Astrocyte of the cerebellum (primary cell): ENCODE measurements around the gene ADARB2.

Source experiments
- DNase-seq: peaks from one replicate; pipeline ENCODE4 v3.0.0-alpha.2; 2011; ENCODE audit warnings: low read depth
- H3K4me3 ChIP-seq: 2 replicates; pipeline ENCODE4 v1.5.1; 2011; ENCODE audit warnings: mild to moderate bottlenecking, low read depth, low read length, moderate library complexity
- in situ Hi-C: cut with HindIII; loops from 2 replicates; pipeline ENCODE4 v1.10.0; 2017; ENCODE audit warnings: low sequenced_read_pairs
- TF ChIP-seq, protein P1 (sequence below): IDR thresholded peaks from 2 replicates; pipeline ENCODE4 v1.5.1; 2012; ENCODE audit warnings: low read length, low read depth, moderate library complexity, mild to moderate bottlenecking; ENCODE audit errors: missing control alignments

ADARB2 gene

GRCh38 chr10:1369197-1369596, 368.1 kb downstream of the ADARB2 start:
- DNase-seq: no peak
- in situ Hi-C loops: no loop called here
- TF ChIP-seq, protein P1, sequence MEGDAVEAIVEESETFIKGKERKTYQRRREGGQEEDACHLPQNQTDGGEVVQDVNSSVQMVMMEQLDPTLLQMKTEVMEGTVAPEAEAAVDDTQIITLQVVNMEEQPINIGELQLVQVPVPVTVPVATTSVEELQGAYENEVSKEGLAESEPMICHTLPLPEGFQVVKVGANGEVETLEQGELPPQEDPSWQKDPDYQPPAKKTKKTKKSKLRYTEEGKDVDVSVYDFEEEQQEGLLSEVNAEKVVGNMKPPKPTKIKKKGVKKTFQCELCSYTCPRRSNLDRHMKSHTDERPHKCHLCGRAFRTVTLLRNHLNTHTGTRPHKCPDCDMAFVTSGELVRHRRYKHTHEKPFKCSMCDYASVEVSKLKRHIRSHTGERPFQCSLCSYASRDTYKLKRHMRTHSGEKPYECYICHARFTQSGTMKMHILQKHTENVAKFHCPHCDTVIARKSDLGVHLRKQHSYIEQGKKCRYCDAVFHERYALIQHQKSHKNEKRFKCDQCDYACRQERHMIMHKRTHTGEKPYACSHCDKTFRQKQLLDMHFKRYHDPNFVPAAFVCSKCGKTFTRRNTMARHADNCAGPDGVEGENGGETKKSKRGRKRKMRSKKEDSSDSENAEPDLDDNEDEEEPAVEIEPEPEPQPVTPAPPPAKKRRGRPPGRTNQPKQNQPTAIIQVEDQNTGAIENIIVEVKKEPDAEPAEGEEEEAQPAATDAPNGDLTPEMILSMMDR: no peak
- no peak overlapping the region for H3K4me3 ChIP-seq

DNA sequence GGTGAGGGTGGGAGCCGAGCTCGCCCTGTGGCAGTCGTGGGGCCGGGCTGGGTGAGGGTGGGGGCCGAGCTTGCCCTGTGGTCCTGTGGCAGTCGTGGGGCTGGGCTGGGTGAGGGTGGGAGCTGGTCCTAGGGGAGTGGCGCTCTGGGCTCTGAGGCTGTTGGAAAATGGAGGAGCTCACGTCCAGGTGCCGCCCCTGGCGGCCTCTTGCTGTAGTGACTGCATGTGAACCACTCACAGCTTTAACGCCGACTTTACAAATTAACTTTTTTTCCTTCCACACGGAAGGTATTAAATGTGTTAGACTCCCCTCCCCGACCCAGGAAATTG, 368.5 kb downstream of the ADARB2 start:
- TF ChIP-seq, protein P1: peak; percentile 39
- DNase-seq: no peak
- no peak overlapping the region for H3K4me3 ChIP-seq
- in situ Hi-C loops: no loop called here

DNA sequence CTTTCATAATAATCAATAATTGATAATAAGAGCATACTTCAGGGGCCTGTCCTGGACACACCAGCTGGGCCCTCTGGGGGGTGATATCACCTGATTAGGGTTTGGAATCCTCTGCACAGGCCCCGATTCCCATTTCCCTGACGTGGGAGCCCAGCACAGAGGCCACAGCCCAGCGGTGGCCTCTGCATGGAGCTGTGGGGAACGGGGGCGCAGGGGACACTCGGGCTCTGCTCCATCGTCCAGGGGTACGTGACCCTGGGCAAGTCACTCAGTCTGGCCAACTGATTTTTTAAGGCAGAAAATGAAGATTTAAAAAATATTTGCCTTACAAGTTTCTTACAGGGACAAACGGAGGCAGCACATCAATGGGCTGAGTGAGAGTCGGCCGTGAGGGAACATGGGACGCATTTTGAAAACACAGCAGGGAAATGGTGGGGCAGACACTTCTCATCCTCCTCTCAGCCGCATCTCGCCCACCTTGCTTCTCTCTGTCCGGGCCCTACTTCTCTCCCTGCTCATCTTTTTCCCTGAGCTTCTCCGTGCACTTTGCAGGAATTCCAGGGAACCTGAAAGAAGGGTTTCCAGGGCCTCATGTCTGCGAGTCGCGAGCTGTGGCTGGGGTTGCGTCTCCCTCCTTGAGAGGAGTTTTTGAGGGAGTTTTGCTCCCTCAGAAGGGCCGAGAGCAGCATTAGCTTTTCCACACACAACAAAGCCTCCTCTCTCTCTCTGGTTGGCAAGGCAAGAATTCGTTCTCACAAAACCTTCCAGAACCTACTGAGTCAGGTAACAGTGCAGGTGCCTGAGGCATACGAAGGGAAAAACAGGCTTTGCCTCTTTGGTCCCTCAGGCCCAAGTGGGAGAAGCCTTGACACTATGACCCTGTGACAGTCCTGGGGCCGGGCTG, 369.1 kb downstream of the ADARB2 start:
- no peak overlapping the region for H3K4me3 ChIP-seq
- in situ Hi-C loops: no loop called here
- TF ChIP-seq, protein P1: no peak
- DNase-seq: no peak

GRCh38 chr10:1366811-1367425, 370.4 kb downstream of the ADARB2 start:
- in situ Hi-C loops: no loop called here
- TF ChIP-seq, protein P1: no peak
- no peak overlapping the region for H3K4me3 ChIP-seq
- DNase-seq: no peak

DNA sequence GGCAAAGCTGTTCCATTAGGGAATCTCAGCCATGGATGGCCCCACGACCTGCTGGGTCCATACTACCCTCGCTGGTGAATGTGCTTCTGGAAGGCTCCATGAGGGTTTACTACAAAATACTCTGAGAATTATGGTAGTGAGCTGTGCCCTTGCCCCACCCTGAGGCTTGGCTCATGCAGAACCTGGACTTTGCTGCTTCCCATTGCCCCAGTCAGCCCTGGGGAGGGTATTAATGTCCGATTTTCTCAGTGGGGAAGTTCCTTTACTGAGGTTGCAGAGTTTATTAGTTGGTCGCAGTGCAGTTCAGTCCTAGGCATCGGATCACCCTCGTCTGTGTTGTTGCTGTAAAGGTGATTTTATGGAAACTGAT, 371.0 kb downstream of the ADARB2 start:
- in situ Hi-C loops: no loop called here
- no peak for DNase-seq
- H3K4me3 ChIP-seq: no peak overlapping the region
- TF ChIP-seq, protein P1: no peak

DNA sequence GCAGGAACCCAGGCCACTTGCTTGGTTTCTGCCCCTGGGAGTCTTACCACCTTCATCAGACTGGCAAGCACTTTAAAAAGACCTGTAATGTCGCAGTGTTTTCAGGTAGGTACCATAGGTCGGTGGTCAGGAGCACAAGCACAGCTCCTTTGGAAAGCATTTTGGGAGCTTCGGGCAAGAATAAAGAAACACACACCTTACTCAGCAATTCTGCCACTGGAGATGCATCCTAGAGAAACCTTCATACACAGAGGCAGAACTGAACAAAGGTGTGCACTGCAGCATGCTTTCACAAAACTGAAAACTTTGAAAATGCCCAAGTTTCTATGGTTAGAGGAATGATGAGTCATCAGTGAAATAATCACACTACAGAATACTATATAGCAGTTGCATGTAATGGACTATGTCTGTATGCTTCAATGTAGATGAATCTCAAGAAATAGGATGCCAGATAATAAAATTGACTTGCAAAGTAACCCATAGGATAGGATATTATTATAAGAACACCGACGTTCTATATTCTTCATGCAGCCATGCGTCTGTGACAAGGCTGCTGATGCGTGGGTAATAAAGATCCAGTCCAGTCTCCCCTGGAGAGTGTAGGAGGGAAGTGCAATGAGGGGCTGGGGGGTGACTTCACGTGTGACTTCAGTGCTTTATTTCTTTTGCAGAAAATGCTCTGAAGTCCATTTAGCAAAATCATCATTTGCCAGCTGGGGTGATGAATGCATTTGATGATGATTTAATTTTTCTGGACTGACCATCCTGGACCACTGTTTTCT, 371.6 kb downstream of the ADARB2 start:
- no peak overlapping the region for H3K4me3 ChIP-seq
- TF ChIP-seq, protein P1: no peak
- in situ Hi-C loops: no loop called here
- DNase-seq: no peak
